ENCODE data around the gene TOLLIP.
A peak's percentile ranks its signal among the peaks of the same experiment; 100 is the strongest.
"Not testable (repeated sequence)": the region's sequence is repeated elsewhere in the genome, so short reads cannot be mapped to it uniquely, and the experiment has no call there.

TOLLIP gene

DNA sequence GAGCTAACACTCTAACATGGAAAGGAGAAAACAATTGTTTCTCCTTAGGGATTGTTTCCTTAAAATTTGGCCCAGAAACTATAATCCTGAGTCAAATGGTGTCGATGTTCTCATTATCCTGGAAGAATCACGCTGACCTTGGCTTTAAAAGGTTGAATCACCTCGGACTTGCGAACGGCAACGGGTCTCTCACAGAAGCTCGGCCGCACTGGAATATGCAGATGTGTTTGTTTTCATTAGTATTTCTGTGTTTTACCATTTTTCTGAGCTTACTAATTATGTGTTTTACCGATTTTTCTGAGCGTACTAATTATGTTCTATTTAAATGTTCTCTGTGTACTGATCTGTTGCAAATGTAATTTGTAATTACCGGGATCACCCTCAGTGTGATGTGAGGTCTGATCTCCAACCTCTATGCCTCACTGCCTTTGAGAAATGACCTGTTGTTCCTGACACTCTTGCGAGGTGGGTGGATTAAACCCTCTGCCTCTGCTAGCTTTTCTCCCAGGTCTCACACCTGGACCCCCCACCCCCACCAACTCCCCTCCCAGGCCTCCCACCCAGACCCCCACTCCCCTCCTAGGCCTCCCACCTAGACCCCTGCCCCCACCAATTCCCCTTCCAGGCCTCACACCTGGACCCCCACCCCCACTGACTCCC, 42.0 kb upstream of the TOLLIP start:
- Histone ChIP-seq H3K27me3 (no peaks in the 10 kb centered on the region), H3K9me3 (replicated peaks in 1 of 11) (no peaks in the 10 kb centered on the region), H3K4me1 (peaks cover 0 to 10% (median 2%) of the 10 kb centered on the region in 10 experiments; a peak in 2 of 20 replicates), H3K4me2 (peak overlapping the region in 2 of 11 experiments; percentile 17 to 21; a peak in 1 of 22 replicates), H3K36me3 (no peaks in the 10 kb centered on the region), H3K27ac (no peak overlapping the region; a peak in 1 of 22 replicates), H3K9ac (no peak overlapping the region), H4K20me1 (no peaks in the 10 kb centered on the region), H3K4me3 (no peak overlapping the region)
- TF ChIP-seq Cebpa-rat (IDR thresholded peaks at IDR 0.05): no peak

DNA sequence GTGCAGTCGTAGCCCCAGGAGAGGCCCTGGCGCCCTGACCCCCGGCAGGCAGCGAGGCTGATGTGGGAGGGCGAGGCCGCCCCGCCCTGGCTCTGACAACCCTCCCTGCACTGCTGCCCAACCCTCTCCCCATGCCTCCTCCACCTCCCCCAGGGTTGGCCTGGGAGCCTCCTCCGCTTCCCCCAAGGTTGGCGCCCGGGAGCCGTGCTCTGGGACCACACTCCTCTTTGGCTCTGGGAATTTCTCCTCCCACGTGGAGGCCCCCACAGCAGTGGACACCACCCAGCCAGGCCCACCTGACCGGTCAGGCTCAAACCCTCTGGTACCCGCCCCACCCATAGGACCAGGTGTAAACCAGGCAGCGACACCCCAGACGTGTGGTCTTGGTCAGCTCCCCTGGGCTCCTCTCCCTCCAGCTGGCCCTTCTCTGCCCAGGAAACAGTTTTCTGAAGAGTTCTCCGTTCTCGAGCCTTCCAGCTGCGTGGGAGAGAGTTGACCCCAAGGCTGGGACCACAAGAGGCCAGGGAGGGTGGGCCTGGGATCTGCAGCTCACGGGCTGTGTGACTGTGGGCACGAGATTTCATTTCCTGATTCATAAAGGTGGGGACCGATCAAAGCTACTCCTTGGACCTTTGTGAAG, 40.8 kb upstream of the TOLLIP start:
- Histone ChIP-seq H3K27me3 (no peaks in the 10 kb centered on the region), H4K20me1 (no peaks in the 10 kb centered on the region), H3K4me2 (no peak overlapping the region), H3K4me1 (peaks cover 0 to 21% (median 11%) of the 10 kb centered on the region in 10 experiments; a peak in 14 of 20 replicates), H3K4me3 (no peak overlapping the region), H3K9ac (no peak overlapping the region), H3K9me3 (replicated peaks in 1 of 11) (no peaks in the 10 kb centered on the region), H3K27ac (no peak overlapping the region), H3K36me3 (no peaks in the 10 kb centered on the region)
- no peak for TF ChIP-seq Cebpa-rat (IDR thresholded peaks at IDR 0.05)

DNA sequence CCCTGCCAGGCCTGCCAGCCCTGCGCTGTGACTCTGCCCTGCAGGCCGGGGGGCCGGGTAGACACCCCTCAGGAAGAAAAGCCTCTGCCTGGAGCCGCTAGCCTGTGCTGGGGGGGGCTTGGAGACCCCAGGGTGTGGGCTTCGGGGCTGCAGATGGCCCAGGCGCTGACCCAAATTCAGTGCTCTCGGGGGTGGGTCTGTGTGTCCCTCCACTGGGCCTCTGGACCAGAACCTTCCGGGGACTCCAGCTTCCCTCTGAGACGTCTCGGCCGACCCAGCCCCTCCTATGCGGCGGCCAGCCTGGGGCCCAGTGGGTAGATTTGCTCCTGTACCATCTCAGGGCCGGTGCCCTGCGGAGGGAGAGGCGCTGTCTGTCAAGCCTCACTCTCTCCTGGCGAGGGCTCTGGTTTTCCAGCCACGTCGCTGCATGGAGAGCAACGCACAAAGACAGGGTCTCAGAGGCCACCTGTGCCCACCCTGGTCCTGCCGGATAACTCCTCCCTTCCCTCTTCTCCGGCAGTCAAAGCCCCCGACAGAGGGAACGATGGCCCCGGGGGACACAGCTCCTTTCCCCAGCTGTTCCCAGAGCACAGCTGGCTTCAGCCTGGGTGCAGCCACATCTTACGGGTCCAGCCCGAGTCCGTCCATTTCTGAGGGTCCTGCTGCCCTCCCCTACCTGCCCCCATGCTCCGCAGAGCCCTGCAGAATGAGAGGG, 40.1 kb upstream of the TOLLIP start:
- Histone ChIP-seq H3K27ac (peak overlapping the region in 2 of 11 experiments; percentile 7 to 35; a peak in 3 of 22 replicates), H3K9me3 (replicated peaks in 1 of 11) (no peaks in the 10 kb centered on the region), H3K9ac (no peak overlapping the region), H3K4me1 (peaks cover 0 to 26% (median 14%) of the 10 kb centered on the region in 10 experiments; a peak in 14 of 20 replicates), H3K36me3 (no peaks in the 10 kb centered on the region), H4K20me1 (no peaks in the 10 kb centered on the region), H3K4me3 (no peak overlapping the region), H3K4me2 (no peak overlapping the region), H3K27me3 (no peaks in the 10 kb centered on the region)
- no peak for TF ChIP-seq Cebpa-rat (IDR thresholded peaks at IDR 0.05)

DNA sequence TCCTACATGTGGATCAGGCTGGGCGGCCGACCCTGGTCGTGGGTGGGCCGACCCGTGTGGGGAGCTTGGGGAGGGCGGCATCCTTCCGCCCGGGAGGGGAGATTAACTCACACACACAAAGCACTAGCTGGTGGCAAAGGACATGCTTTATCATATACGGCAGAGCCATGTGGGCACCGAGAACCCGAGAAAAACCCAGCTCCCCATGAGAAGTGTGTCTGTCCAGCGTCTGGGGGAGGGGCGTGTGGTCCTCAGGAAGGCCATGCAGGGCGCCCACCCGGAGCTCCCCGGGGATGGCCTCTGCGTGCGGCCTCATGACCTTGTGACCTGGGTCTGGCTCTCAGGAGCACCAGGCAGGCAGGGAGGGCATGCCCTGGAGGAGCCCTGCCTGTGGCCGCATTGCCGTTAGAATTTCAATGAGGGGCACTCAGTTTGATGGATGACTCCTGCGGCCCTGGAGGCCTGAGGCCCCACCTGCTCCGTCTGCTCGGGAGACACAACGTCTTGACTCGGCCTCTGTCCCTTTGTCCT, 39.4 kb upstream of the TOLLIP start:
- Histone ChIP-seq H4K20me1 (no peaks in the 10 kb centered on the region), H3K4me1 (peaks cover 0 to 32% (median 15%) of the 10 kb centered on the region in 10 experiments; a peak in 14 of 20 replicates), H3K9ac (no peak overlapping the region), H3K9me3 (replicated peaks in 1 of 11) (no peaks in the 10 kb centered on the region), H3K27me3 (no peaks in the 10 kb centered on the region), H3K4me3 (no peak overlapping the region), H3K4me2 (no peak overlapping the region), H3K36me3 (no peaks in the 10 kb centered on the region), H3K27ac (peak overlapping the region in 2 of 11 experiments; percentile 7 to 35; a peak in 3 of 22 replicates)
- TF ChIP-seq Cebpa-rat (IDR thresholded peaks at IDR 0.05): no peak

DNA sequence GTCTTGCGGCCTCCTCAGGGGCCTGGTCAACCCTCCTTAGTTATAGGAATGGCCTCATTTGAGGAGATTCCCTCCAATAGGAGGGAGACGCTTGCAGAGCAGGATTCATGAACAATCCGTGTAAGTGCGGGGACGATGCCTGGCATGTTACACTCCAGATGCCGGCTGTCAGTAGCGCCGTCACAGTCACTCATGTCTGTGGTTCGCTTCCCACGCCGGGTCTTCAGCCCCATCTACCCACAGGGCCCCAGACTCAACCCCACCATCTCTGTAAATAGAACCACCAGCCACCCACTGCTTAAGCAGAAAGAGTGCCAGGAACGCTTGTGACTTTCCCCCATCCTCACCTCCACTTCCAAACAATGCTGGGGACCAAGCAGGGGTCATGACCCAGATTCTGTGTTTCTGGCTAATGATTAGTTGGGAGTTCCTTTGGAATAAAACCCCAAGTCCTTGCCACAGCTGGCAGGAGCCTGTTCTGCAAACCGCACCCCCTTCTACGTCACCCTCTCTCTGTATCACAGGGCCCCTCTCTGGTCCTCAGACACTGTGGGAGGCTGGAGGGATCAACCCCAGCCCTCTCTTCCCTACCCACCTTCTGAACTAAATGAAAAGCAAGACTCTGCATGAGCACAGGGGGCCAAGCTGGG, 38.8 kb upstream of the TOLLIP start:
- Histone ChIP-seq H4K20me1 (no peaks in the 10 kb centered on the region), H3K9ac (no peak overlapping the region), H3K36me3 (no peaks in the 10 kb centered on the region), H3K27ac (no peak overlapping the region), H3K4me2 (no peak overlapping the region), H3K9me3 (replicated peaks in 1 of 11) (no peaks in the 10 kb centered on the region), H3K27me3 (no peaks in the 10 kb centered on the region), H3K4me1 (peaks cover 0 to 38% (median 18%) of the 10 kb centered on the region in 10 experiments; a peak in 14 of 20 replicates), H3K4me3 (no peak overlapping the region)
- TF ChIP-seq Cebpa-rat (IDR thresholded peaks at IDR 0.05): no peak

DNA sequence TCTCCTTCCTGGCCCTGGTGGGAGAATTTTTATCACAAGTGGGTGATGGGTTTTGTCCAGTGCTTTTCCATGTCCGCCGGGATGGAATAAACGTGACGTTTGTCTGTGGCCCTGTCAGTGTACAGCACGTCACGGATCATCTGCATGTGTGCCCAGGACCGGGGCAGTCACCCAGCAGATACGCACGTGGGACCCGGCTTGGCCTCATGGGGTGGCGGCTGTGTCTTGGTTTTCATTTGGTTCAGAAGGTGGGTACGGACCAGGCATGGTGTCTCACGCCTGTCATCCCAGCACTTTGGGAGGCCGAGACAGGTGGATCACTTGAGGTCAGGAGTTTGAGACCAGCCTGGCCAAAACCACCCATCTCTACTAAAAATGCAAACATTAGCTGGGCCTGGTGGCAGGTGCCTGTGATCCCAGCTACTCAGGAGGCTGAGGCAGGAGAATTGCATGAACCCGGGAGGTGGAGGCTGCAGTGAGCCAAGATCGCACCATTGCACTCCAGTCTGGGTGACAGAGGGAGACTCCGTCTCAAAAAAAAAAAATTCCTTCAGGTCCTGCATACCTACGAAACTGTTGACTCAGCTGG, 38.1 kb upstream of the TOLLIP start:
- H3K27ac ChIP-seq; H3K9ac ChIP-seq; H3K4me3 ChIP-seq; H3K36me3 ChIP-seq; H3K4me2 ChIP-seq; H3K9me3 ChIP-seq (replicated peaks in 1 of 11); H4K20me1 ChIP-seq; H3K27me3 ChIP-seq: not testable (repeated sequence)
- H3K4me1 ChIP-seq: peaks cover 0 to 43% (median 19%) of the 10 kb centered on the region in 10 experiments; a peak in 14 of 20 replicates

DNA sequence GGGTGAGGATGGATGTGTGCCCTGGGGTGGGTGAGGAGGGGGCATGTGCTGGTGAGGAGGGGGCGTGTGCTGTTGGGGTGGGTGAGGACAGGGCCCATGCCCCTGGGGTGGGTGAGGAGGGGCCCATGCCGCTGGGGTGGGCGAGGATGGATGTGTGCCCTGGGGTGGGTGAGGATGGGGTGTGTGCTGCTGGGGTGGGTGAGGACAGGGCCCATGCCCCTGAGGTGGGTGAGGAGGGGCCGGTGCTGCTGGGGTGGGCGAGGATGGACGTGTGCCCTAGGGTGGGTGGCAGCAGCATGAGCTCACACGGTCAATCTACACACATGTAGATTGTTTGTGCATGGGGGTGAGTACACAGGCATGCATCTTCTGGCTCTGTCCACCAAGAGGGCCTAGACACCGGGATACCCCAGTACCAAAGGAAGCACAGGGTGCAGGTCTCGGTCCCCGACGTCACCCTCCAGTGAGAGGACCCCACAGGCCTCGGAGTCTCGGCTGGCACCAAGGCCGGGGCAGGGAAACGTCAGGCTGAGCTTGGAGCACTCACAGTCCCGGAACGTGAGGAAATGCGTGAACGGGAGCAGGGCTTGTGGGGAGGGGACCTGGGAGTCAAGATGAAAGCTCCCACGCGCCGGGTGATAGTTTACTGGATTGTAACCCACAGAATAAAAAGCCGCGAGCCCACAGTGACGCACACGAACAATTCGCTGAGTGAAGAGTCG, 37.4 kb upstream of the TOLLIP start:
- peaks cover 0 to 49% (median 22%) of the 10 kb centered on the region in 10 experiments; a peak in 16 of 20 replicates for H3K4me1 ChIP-seq
- H3K27ac ChIP-seq: no peak overlapping the region
- H3K4me2 ChIP-seq: no peak overlapping the region
- no peak overlapping the region for H3K9ac ChIP-seq
- TF ChIP-seq Cebpa-rat (IDR thresholded peaks at IDR 0.05): no peak
- no peak overlapping the region for H3K4me3 ChIP-seq
- no peaks in the 10 kb centered on the region for H3K27me3 ChIP-seq
- no peaks in the 10 kb centered on the region for H3K36me3 ChIP-seq
- H4K20me1 ChIP-seq: no peaks in the 10 kb centered on the region
- H3K9me3 ChIP-seq (replicated peaks in 1 of 11): no peaks in the 10 kb centered on the region
